ENCODE results near the gene DEPP1. TPM values are rescaled to one million over a fixed set of nuclear protein-coding genes. Genes with fewer than 3 reads are reported as not detected.
A peak's percentile ranks its signal among the peaks of the same experiment; 100 is the strongest.

Gene DEPP1
- total RNA-seq, 1 experiment from 2014 or later = 1.6 TPM

- no peak for TF ChIP-seq ATF6 (CRISPR knock-in tag; IDR thresholded peaks at IDR 0.05)
Observed at GRCh38 chr10:44962870-44963738, 15.5 kb downstream of the DEPP1 start (continued).

GRCh38 chr10:44961931-44962750 is 16.5 kb downstream of the DEPP1 start:
- no peak overlapping the region for H3K4me3 Mint-ChIP-seq
- POLR2A ChIA-PET = no interaction called here
- CTCF ChIA-PET = interaction anchor here (1.6 to 7.3 kb wide), 3 partner anchors 11 to 41 kb away, joined by 5 to 74 read pairs (median 24); no protein-coding TSS in a partner anchor
- no peaks in the 10 kb centered on the region; the same call in 1 of the 2 replicates for H3K36me3 Mint-ChIP-seq
- H3K4me1 Mint-ChIP-seq = peaks cover 80% of the 10 kb centered on the region
- peaks cover 10% of the 10 kb centered on the region for H3K27me3 Mint-ChIP-seq (ENCODE audit: low read depth)
- no peaks in the 10 kb centered on the region for H3K9me3 Mint-ChIP-seq
- peak overlapping the region; percentile 54 for H3K27ac Mint-ChIP-seq
- ATAC-seq (no peak), DNase-seq (ENCODE audit: low spot score) (no peak)
- TF ChIP-seq NR2C2 (CRISPR knock-in tag; IDR thresholded peaks at IDR 0.05) (no peak), ZNF532 (CRISPR knock-in tag; IDR thresholded peaks at IDR 0.05; ENCODE audit: borderline replicate concordance) (no peak), IRF2 (CRISPR knock-in tag; IDR thresholded peaks at IDR 0.05; ENCODE audit: borderline replicate concordance, low read depth) (no peak), FOXK1 (CRISPR knock-in tag; IDR thresholded peaks at IDR 0.05) (no peak), PRDM15 (CRISPR knock-in tag; IDR thresholded peaks at IDR 0.05) (no peak), STAT6 (CRISPR knock-in tag; conservative IDR thresholded peaks at IDR 0.05; ENCODE audit: low read depth) (no peak), E2F5 (CRISPR knock-in tag; IDR thresholded peaks at IDR 0.05) (no peak), FOXP1 (CRISPR knock-in tag; IDR thresholded peaks at IDR 0.05; ENCODE audit: borderline replicate concordance) (no peak), PREB (CRISPR knock-in tag; IDR thresholded peaks at IDR 0.05; ENCODE audit: borderline replicate concordance) (no peak), GABPB1 (CRISPR knock-in tag; IDR thresholded peaks at IDR 0.05) (no peak), ZNF121 (CRISPR knock-in tag; IDR thresholded peaks at IDR 0.05) (no peak), TEAD4 (CRISPR knock-in tag; IDR thresholded peaks at IDR 0.05) (no peak), MXD4 (CRISPR knock-in tag; IDR thresholded peaks at IDR 0.05; ENCODE audit: borderline replicate concordance) (no peak), ELF4 (CRISPR knock-in tag; IDR thresholded peaks at IDR 0.05; ENCODE audit: low read depth) (no peak), GTF2I (CRISPR knock-in tag; conservative IDR thresholded peaks at IDR 0.05) (no peak)
